ENCODE results near the gene DNAJC1.
"Not testable (repeated sequence)": the region's sequence is repeated elsewhere in the genome, so short reads cannot be mapped to it uniquely, and the experiment has no call there.

The DNAJC1 gene

GRCh38 chr10:21832821-21833130, 170.8 kb downstream of the DNAJC1 start:
- FAIRE-seq (no peak), DNase-seq (ENCODE audit: insufficient read length) (no peak)
- TF ChIP-seq TAF1 (IDR thresholded peaks at IDR 0.05; ENCODE audit: borderline replicate concordance, low read depth, low read length) (no peak), POLR2A (IDR thresholded peaks at IDR 0.05; ENCODE audit: low read depth, low read length) (no peak), POLR2AphosphoS5 (IDR thresholded peaks at IDR 0.05; ENCODE audit: low read depth, low read length) (no peak)

DNA sequence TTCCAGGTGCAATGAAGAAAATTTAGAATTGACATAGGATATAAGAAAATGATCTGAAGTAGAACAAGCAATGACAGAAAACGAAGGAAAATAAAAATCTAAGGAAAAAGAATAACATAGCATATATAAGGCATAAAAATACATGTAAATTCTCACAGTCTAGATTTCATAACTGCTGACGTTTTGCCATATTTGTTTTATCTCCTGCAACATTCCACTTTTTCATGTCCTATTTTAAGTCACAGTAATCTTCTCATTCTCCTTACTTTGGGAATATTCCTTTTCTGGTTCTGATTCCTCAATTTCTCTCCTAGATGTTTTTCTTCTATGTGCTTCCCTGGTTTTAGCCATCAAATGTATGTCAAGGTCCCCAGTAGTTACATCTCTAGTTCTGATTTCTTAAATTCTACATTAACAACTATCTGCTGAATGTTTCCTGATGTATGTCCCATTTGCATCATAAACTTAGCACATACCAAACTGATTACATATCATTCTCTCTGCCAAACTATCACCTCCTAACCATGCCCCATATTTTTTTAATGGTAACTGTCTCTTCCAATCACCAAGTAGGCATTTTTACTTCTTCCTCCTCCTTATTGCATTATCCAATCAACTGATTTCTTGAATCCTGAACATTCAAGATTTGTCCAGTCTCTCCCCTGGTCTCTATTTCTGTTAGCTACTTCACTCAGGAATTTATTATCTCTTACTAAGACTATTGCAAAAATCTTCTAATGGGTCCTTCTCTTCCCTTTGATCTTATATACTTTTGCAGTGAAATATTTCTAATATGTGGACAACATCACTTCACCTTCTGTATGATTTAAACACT, 171.3 kb downstream of the DNAJC1 start:
- DNase-seq (ENCODE audit: insufficient read length) (no peak), FAIRE-seq (no peak)
- TF ChIP-seq POLR2AphosphoS5 (IDR thresholded peaks at IDR 0.05; ENCODE audit: low read depth, low read length) (no peak), TAF1 (IDR thresholded peaks at IDR 0.05; ENCODE audit: borderline replicate concordance, low read depth, low read length) (no peak), POLR2A (IDR thresholded peaks at IDR 0.05; ENCODE audit: low read depth, low read length) (no peak)

GRCh38 chr10:21830037-21830436, 173.5 kb downstream of the DNAJC1 start:
- DNase-seq (ENCODE audit: insufficient read length): no peak
- TF ChIP-seq TAF1 (IDR thresholded peaks at IDR 0.05; ENCODE audit: borderline replicate concordance, low read depth, low read length): no peak
- no peak for TF ChIP-seq POLR2A (IDR thresholded peaks at IDR 0.05; ENCODE audit: low read depth, low read length)
- TF ChIP-seq POLR2AphosphoS5 (IDR thresholded peaks at IDR 0.05; ENCODE audit: low read depth, low read length): no peak
- FAIRE-seq: no peak

DNA sequence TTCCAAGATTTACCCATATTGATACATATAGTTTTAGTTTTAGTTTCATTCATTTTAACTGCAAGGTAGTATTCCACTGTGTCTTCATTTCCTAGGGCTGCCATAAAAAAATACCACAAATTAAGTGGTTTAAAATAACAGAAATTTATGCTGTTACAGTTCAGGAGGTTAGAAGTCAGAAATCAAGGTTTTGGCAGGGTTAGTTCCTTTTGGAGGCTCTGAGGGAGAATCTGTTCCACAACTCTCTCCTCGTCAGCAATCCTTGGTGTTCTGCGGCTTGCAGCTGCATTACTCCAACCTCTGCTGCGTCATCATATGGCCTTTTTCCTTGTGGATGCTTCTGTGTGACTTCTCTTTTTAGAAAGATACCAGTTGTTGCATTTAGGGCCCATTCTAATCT, 176.2 kb downstream of the DNAJC1 start:
- TF ChIP-seq POLR2A (IDR thresholded peaks at IDR 0.05; ENCODE audit: low read depth, low read length): no peak
- no peak for TF ChIP-seq TAF1 (IDR thresholded peaks at IDR 0.05; ENCODE audit: borderline replicate concordance, low read depth, low read length)
- no peak for TF ChIP-seq POLR2AphosphoS5 (IDR thresholded peaks at IDR 0.05; ENCODE audit: low read depth, low read length)
- FAIRE-seq: no peak
- no peak for DNase-seq (ENCODE audit: insufficient read length)

DNA sequence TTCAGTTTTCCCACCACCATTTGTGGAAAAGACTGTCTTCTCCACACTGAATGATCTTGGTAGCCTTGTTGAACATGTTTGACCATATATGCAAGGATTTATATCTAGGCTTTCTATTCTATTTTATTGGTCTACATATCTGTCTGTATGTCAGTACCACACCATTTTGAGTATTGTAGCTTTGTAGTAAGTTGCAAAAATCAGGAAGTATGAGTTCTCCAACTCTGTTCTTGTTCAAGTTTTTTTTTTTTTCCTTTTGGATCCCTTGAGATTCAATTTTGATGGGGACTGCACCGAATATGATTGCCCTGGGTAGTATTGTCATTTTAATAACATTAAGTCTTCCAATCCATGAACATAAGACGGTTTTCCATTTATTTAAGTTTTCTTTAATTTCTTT, 176.8 kb downstream of the DNAJC1 start:
- TF ChIP-seq TAF1 (IDR thresholded peaks at IDR 0.05; ENCODE audit: borderline replicate concordance, low read depth, low read length) (no peak), POLR2AphosphoS5 (IDR thresholded peaks at IDR 0.05; ENCODE audit: low read depth, low read length) (no peak), POLR2A (IDR thresholded peaks at IDR 0.05; ENCODE audit: low read depth, low read length) (no peak)
- DNase-seq (ENCODE audit: insufficient read length): no peak
- FAIRE-seq: no peak

DNA sequence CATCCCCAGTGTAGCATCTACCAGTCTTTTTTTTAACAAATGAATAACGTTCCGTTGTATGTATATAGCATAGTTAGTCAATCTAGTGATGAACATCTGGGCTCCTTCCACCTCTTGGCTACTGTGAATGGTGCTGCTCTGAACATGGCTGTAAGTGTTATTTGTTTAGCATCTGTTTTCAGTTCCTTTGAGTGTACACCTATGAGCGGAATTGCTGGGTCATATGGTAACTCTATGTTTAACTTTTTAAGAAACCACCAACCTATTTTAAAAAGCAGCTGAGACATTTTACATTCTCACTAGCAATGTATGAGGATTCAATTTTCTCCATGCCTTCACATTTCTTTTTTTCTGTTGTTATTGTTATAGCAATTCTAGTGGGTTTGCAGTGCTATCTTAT, 178.2 kb downstream of the DNAJC1 start:
- TF ChIP-seq POLR2AphosphoS5 (IDR thresholded peaks at IDR 0.05; ENCODE audit: low read depth, low read length): no peak
- TF ChIP-seq POLR2A (IDR thresholded peaks at IDR 0.05; ENCODE audit: low read depth, low read length): no peak
- no peak for TF ChIP-seq TAF1 (IDR thresholded peaks at IDR 0.05; ENCODE audit: borderline replicate concordance, low read depth, low read length)
- DNase-seq (ENCODE audit: insufficient read length) (no peak), FAIRE-seq (no peak)

DNA sequence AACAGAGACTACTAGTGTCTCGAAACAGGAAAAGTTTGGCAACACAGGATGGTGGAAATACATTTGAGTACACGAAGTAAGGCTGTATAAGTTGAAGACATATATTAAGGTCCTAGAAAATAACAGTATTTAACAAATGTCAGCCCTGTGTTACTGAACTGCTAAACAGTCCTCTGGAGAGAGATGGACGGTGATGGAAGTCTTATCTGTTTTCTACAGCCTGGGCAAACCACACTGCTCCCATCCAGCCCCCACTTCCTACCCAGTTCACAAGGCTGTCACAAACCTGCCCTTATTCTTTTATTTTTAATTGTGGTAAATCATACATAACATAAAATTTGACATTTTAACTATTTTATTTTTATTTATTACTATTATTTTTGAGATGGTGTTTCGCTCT, 179.1 kb downstream of the DNAJC1 start:
- FAIRE-seq (no peak), DNase-seq (ENCODE audit: insufficient read length) (no peak)
- TF ChIP-seq TAF1 (IDR thresholded peaks at IDR 0.05; ENCODE audit: borderline replicate concordance, low read depth, low read length) (no peak), POLR2AphosphoS5 (IDR thresholded peaks at IDR 0.05; ENCODE audit: low read depth, low read length) (no peak), POLR2A (IDR thresholded peaks at IDR 0.05; ENCODE audit: low read depth, low read length) (no peak)

- TF ChIP-seq POLR2A (IDR thresholded peaks at IDR 0.05; ENCODE audit: low read depth, low read length) (no peak), TAF1 (IDR thresholded peaks at IDR 0.05; ENCODE audit: borderline replicate concordance, low read depth, low read length) (no peak), POLR2AphosphoS5 (IDR thresholded peaks at IDR 0.05; ENCODE audit: low read depth, low read length) (no peak)
- FAIRE-seq (no peak), DNase-seq (ENCODE audit: insufficient read length) (no peak)
Measured at GRCh38 chr10:21823617-21824016, 179.9 kb downstream of the DNAJC1 start.

DNA sequence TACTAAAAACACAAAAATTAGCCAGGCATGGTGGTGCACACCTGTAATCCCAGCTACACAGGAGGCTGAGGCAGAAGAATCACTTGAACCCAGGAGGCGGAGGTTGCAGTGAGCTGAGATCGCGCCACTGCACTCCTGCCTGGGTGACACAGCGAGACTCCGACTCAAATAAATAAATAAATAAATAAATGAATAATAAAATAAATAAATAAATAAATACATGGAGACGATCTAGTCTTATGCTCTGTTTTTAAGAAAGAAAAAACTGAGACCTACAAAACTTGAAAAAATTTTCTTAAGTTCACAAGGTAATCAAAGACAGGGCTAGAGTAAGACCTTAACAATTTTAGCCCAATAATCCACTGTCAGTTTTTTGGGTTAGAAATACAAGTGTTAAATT, 181.3 kb downstream of the DNAJC1 start:
- FAIRE-seq; DNase-seq (ENCODE audit: insufficient read length): not testable (repeated sequence)

DNA sequence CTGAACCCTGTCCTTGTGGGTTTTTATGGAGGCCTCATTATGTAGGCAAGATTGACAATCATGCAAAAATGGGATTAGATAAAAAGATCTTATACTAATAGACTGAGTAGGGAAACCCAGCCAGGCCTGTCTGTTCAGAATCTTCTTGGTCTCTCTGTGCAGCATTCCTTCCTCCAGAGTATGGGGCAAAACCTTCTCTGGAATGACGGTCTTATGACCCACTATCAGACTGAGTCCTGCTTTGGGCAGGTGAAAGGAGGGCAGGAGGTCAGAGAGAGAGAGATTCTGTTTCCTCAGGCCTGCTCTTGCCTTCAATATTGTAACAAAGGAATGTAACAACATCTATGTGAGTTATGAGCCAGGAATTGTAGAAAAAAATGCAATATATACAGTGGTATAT, 182.6 kb downstream of the DNAJC1 start:
- TF ChIP-seq TAF1 (IDR thresholded peaks at IDR 0.05; ENCODE audit: borderline replicate concordance, low read depth, low read length) (no peak), POLR2AphosphoS5 (IDR thresholded peaks at IDR 0.05; ENCODE audit: low read depth, low read length) (no peak), POLR2A (IDR thresholded peaks at IDR 0.05; ENCODE audit: low read depth, low read length) (no peak)
- FAIRE-seq (no peak), DNase-seq (ENCODE audit: insufficient read length) (no peak)

DNA sequence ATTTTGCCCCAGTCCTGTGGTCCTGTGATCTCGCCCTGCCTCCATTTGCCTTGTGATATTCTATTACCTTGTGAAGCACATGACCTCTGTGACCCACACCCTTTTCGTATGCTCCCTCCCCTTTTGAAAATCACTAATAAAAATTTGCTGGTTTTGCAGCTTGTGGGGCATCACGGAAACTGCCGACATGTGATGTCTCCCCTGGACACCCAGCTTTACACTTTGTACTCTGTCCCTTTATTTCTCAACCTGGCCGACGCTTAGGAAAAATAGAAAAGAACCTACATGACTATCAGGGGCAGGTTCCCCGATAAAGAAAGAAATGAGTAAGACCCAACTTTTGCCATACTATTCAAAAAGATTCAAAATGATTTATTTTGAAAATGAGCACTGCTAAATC, 185.1 kb downstream of the DNAJC1 start:
- not testable (repeated sequence) for FAIRE-seq

DNA sequence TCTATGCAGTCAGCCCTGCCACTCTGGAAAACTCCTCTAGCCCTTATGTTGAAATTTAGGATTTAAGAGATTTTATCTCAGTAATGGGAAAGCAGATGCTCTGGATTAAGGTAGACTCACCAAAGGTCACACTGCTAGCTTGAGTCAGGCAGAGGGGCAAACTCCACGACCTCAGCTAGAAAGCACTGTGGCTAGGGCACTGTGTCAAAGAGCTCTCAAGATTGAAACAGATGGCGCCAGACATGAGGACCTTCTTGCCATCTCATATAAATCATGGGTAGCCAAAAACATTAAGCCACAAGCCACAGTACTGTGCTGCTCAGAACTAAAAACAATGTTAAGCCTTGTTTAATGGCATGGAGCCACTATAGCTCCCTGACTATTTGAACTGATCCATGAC, 188.7 kb downstream of the DNAJC1 start:
- TF ChIP-seq TAF1 (IDR thresholded peaks at IDR 0.05; ENCODE audit: borderline replicate concordance, low read depth, low read length) (no peak), POLR2A (IDR thresholded peaks at IDR 0.05; ENCODE audit: low read depth, low read length) (no peak), POLR2AphosphoS5 (IDR thresholded peaks at IDR 0.05; ENCODE audit: low read depth, low read length) (no peak)
- DNase-seq (ENCODE audit: insufficient read length) (no peak), FAIRE-seq (no peak)

More for the DNA sequence above, 185.1 kb downstream of the DNAJC1 start:
- not testable (repeated sequence) for DNase-seq (ENCODE audit: insufficient read length)

DNA sequence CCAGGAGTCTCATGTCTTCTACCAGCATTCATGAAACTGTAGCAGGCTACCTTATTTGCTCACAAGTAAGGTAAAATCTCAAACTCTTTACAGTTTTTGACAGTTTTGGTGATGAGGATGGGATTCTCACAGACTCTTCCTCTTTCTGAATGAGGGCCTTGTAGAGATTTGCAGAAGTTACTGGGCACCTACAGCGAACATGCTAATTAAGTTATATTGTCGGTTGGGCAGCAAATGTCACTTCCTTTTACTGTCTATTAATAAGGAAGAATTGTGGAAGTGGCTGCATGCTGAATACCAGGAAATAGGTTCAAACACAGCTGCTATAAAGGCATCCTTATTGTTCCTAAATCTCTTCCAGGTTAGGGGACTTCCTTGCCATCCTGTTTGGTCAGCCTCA, 189.6 kb downstream of the DNAJC1 start:
- TF ChIP-seq TAF1 (IDR thresholded peaks at IDR 0.05; ENCODE audit: borderline replicate concordance, low read depth, low read length) (no peak), POLR2A (IDR thresholded peaks at IDR 0.05; ENCODE audit: low read depth, low read length) (no peak), POLR2AphosphoS5 (IDR thresholded peaks at IDR 0.05; ENCODE audit: low read depth, low read length) (no peak)
- DNase-seq (ENCODE audit: insufficient read length): no peak
- no peak for FAIRE-seq

Measured in GM12892 (cell line).